ENCODE measurements around the gene GAPDH.
"Not testable (repeated sequence)": the region's sequence is repeated elsewhere in the genome, so short reads cannot be mapped to it uniquely, and the experiment has no call there.

GAPDH gene

DNA sequence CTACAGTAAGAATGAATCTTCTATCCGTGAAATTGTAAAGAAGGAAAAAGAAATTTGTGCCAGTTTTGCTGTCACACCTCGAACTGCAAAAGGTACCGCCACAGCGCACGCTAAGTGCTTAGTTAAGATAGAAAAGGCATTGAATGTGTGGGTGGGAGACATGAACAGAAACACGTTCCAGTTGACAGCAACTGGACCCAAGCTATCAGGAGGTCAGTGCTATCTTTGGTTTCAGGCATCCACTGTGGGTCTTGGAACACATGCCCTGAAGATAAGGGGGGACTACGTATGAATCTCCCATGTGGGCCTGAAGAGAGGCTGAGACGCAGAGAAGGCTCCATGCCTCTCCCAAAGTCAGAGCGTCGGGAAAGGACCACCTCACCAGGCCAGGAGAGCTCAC lies 11.7 kb downstream of the GAPDH start:
- no peak for DNase-seq (ENCODE audit: low read depth)

DNA sequence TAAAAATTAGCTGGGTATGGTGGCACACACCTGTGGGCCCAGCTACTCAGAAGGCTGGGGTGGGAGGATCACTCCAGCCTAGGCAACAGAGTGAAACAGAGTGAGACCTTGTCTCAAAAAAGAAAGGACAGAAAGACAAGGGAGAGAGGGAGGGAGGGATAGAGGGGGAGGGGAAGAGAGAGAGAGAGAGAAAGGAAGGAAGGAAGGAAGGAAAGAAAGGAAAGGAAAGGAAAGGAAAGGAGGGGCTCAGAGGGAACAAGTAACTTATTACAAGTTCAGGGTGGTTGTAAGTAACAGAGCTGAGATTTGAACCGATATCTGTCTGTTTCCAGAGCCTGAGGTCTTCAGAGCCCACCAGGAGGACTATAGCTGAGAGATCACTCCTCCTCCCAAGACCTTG lies 13.2 kb downstream of the GAPDH start:
- DNase-seq (ENCODE audit: low read depth), result no peak

DNA sequence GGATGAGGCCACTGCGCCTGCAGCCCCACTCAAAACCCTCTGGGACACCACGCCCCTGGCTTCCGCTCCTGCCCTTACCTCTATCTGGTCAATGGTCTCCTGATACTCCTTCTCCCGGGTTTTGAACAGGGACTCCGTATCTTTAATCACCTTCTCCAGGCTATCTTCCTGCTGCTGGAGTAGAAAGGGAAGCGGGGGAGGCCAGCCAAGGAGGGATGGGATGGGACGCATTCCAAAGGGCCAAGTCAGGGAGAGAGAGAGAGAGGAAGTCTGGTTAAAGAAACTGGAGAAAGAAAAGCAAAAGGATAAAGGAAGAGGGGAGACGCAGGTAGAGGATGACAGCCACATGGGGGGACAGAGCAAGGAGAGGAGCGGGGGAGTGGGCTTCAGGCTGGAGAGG lies 13.7 kb downstream of the GAPDH start:
- no peak for DNase-seq (ENCODE audit: low read depth)

DNA sequence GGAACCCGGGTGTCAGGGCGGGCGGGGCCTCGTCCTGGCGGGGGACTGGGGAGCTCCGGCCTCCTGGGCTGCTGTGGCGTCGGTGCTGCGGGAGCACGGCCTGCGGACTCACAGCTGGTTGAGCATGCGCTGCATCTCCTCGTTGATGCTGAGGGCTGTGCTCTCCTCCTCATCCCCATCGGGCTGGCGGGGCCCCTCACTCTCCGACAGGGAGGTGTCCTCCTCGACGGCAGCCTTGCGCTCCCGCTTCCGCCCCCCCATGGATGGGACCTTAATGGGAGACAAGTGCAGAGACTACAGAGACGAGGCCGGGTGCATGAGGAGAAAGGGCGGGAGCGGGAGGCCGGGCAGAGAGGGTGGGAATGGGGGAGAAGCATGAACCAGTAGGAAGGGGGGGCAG lies 14.2 kb downstream of the GAPDH start:
- no peak for DNase-seq (ENCODE audit: low read depth)

- no peak for DNase-seq (ENCODE audit: low read depth)
These were observed 14.8 kb downstream of the GAPDH start for GRCh38 chr12:6548966-6549683.

GRCh38 chr12:6549684-6550151 lies 15.4 kb downstream of the GAPDH start:
- no peak for DNase-seq (ENCODE audit: low read depth)

GRCh38 chr12:6550294-6551062 lies 16.2 kb downstream of the GAPDH start:
- no peak for DNase-seq (ENCODE audit: low read depth)

DNA sequence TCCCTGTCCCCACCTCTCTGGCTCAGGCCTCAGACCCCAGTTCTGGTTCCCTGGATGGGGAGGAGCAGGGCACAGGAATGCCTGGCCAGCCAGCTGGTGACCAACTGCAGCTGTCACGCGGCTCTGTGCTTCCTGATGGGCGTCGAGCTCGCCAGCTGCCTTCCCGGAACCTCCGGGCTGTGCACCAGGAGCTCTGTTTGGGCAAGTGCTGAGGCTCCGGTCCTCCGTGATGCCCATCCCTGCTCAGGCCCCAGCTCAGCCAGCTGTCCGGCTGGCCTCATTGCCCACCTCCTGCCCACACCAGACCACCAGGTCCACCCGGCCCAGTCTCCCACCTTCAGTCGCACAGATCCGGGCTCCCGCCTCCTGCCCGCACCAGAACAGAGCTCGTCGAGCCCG lies 16.7 kb downstream of the GAPDH start:
- DNase-seq (ENCODE audit: low read depth), result no peak

- DNase-seq (ENCODE audit: low read depth), result no peak
These were observed 17.3 kb downstream of the GAPDH start for GRCh38 chr12:6551496-6552139.

GRCh38 chr12:6552140-6552551 lies 17.8 kb downstream of the GAPDH start:
- no peak for DNase-seq (ENCODE audit: low read depth)

GRCh38 chr12:6553051-6553868 lies 18.9 kb downstream of the GAPDH start:
- no peak for DNase-seq (ENCODE audit: low read depth)

- peak; percentile 64 for DNase-seq (ENCODE audit: low read depth)
These were observed 20.1 kb downstream of the GAPDH start for GRCh38 chr12:6554168-6555017.

DNA sequence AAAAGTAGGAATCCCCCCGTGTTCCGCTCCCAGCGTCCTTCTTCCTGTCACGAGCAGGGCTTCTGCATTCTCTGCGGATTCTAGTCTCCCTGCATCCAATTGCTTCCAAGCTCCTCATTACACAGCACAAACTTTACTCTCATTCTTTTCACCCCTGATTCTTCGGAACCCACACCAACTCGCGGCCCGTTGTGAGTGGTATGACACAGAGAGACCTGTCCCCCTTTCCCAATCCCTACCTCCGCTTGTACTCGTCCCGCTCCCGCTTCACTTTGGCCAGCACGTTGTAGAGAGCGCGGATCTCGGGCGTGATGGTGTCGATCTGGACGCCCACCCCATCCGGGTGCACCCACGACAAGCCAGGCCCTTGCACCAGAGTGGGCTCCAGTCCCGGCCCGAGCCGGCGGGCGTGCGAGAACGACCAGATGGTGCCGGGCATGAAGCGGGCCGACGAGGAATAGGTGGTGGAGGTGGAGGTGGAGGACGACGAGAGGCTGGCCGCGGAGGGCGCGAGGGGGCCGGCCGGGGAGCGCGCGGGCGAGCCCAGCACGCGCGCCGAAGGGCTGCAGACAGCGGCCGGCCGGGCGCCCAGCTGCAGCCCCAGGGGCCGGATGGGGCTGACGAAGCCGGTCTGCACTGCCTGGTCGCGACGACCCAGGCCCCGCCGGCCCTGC lies 20.8 kb downstream of the GAPDH start:
- DNase-seq (ENCODE audit: low read depth), result no peak

GRCh38 chr12:6556496-6556817 lies 22.1 kb downstream of the GAPDH start:
- not testable (repeated sequence) for DNase-seq (ENCODE audit: low read depth)

DNA sequence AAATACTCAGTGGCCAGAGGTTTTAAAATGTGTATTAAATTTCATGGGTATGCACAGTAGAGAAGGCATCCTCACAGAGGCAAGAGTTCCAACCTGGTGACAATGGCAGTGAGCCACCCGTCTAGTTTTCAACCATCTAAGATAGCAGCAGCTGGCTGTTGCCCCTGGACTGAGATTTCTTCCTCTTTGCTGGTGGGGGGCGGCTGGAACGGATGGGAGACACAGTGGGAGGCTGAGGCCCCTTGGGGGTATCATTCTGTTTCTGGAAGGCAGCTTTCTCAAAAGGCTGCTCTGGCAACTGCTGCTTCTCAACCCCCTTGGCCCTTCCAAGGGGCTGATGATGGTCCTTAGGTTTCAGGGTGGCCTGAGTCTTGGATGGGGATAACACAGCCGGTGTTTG lies 22.5 kb downstream of the GAPDH start:
- no peak for DNase-seq (ENCODE audit: low read depth)

DNA sequence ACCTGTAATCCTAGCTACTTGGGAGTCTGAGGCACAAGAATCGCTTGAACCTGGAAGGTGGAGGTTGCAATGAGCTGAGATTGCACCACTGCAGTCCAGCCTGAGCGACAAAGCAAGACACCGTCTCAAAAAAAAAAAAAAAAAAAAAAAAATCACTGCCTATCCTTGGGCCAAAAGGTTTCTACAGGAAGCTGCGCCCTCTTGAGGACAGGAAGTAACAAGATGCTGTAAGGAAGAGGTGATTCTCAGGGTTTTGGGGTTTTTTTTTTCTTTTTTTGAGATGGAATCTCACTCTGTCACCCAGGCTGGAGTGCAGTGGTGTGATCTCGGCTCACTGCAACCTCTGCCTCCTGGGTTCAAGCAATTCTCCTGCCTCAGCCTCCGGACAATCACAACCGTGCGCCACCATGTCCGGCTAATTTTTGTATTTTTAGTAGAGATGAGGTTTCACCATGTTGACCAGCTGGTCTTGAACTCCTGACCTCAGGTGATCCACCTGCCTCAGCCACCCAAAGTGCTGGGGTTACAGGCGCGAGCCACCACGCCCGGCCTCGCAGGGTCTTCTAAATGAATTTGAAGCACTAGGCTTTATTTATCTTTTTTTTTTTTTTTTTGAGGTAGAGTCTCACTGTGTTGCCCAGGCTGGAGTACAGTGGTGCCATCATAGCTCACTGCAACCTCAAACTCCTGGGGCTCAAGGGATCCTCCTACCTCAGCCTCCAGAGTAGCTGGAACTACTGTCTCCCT lies 23.9 kb downstream of the GAPDH start:
- not testable (repeated sequence) for DNase-seq (ENCODE audit: low read depth)

GRCh38 chr12:6559500-6559899 lies 25.2 kb downstream of the GAPDH start:
- no peak for DNase-seq (ENCODE audit: low read depth)

- DNase-seq (ENCODE audit: low read depth), result no peak
These were observed 26.3 kb downstream of the GAPDH start for GRCh38 chr12:6560501-6561205.

GRCh38 chr12:6562881-6563280 lies 28.6 kb downstream of the GAPDH start:
- no peak for DNase-seq (ENCODE audit: low read depth)
